ENCODE measurements around the gene SPATA12.

The SPATA12 gene

DNA sequence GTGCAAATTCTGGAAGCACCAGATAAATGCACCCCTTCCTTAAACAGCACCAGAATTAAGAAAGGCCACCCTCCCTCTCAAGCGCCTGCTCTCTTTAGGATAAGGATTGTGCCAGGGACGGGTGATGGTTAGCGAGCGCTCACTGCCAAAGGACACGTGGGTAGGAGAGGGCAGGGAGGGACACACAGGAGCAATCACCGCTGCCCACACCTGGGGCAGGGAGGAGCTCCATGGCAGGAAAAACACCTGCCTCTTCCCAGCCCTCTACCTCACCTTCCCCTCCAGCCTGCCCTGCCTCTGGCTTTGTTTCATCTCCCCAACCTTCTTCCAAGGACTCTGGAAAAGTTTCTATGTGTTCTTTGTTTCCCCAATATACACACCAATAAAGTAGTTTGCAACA lies 7.3 kb upstream of the SPATA12 start:
- no peak for DNase-seq (ENCODE audit: low spot score)

DNA sequence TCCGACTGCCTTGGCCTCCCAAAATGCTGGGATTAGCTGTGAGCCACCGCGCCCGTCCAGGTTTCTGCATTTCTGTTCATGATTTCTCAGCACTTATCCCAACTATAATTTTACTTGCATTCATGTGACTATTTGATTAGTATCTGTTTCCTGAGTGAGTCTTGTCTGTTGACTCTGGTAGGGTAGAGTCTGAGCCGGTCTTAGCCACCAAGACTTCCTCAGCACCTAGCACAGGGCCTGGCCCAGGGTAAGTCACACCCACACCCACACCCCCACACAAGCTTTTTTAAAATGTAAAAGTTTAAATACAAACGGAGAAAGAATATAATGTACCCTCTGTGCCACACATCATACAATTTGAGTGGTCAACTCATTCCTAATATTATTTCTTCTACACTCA lies 3.1 kb upstream of the SPATA12 start:
- DNase-seq (ENCODE audit: low spot score) = no peak

DNA sequence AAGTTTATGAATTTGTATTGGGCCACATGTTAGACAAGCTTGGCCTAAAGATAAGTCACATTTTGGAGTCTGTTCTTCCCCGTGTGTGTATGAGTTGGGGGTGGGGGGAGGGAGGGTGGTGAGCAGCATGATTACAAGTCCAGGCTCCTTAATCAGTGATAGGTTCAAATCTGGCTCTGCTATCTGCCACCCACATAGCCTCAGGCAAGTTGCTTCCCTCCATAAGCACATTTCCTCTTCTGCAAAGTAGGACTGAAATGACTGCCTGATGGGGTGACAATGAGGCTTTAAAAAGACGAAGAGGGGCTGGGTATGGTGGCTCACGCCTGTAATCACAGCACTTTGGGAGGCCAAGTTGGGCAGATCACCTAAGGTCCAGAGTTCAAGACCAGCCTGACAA lies 1.1 kb upstream of the SPATA12 start:
- no peak for DNase-seq (ENCODE audit: low spot score)

DNA sequence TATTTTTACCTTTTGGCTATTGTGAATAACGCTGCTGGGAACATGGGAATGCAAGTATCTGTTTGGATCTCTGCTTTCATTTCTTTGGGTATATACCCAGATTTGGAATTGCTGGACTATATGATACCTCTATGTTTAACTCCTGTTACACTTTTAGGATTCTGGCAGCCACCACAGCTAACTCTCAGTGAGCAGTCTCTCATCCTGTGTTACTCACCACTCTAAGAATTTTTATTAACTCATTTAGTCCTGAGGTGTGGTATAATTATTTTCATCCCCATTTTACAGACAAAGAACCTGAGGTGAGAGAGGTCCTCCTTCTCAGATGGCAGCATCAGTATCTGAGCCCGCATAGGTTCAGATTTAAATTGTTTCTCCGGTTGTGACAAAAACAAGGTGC lies 1.1 kb downstream of the SPATA12 start:
- DNase-seq (ENCODE audit: low spot score) = no peak

DNA sequence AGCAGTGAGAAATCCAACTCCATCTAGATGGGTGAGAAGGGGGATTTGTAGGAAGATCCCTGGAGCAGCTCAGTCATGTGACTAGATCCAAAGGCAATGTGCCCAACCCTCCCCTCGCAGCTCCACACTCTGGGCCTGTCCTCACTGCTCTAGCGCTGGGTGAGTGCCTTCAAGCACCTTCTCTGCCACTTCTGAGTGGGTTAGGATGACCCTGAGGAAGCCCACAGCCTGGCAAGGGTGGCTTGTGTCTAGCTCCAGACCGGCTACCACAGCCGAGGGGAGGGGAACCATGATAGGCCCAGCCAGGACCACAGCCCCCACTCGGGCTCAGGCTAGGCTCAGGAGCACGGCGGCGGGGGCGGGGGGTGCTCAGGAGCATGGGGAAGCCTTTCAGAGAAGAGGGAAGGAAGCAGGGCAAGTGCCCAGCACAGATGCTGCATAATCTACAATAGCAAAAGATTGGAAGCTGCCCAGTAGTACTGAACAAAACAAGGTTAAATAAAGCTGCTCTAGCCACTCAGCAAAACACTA lies 1.7 kb downstream of the SPATA12 start:
- DNase-seq (ENCODE audit: low spot score) = peak; percentile 48

DNA sequence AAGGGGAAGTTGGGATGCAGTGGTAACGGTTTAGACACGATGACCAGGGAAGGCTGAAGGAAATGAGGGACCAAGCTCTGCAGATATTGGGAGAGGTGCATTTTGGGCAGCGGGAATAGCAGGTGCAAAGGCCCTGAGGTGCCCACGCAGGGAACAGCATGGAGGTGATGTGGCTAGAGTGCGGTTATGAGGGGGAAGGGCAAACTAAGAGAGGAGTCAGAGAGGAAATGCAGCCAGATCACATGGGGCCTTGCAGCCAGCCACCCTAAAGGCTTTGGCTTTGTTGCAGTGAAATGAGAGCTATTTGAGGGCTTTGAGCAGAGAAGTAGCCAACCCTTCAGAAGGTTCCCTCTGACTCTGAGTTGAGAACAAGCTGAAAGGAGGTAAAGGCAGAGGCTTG lies 2.6 kb downstream of the SPATA12 start:
- DNase-seq (ENCODE audit: low spot score) = no peak

DNA sequence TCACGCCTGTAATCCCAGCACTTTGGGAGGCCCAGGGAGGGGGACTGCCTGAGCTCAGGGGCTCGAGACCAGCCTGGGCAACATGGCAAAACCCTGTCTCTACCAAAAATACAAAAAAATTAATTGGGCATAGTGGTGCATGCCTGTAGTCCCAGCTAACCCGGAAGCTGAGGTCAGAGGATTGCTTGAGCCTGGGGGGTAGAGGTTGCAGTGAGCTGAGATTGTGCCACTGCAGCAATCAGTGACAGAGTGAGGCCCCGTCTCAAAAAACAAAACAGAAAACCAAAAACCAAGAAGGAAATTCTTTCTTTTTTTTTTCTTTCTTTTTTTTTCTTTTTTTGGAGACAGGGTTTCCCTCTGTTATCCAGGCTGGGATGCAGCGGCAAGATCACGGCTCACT lies 3.5 kb downstream of the SPATA12 start:
- no peak for DNase-seq (ENCODE audit: low spot score)

DNA sequence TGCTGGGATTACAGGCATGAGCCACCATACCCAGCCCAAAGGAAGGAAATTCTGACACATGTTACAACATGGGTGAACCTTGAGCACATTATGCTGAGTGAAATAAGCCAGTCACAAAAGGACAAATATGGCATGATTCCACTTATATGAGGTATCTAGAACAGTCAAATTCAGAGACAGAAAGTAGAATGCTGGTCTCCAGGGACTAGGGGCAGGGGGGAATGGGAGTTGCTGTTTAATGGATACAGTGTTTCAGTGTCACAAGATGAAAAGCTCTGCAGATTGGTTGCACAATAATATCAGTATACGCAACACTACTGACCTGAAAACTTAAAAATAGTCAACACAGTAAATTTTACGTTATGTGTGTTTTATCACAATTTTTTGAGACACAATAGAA lies 4.1 kb downstream of the SPATA12 start:
- no peak for DNase-seq (ENCODE audit: low spot score)

DNA sequence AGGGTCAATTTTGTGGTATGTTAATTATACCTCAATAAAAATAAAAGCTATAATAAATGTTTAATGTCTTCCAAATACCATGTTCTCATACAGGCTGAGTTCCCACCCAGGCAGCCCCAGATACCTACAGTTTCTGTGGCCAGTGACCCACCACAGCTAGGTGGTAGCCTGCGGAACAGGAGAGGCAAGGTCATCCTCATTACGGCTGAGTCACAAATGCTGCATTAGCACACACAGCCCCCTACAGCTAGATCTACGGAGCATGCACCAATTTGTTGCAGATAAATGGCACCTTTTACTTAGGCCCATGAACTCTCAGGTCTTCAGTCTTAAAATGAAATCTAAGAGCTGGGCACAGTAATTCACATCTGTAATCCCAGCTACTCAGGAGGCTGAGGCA lies 5.1 kb downstream of the SPATA12 start:
- DNase-seq (ENCODE audit: low spot score) = no peak

DNA sequence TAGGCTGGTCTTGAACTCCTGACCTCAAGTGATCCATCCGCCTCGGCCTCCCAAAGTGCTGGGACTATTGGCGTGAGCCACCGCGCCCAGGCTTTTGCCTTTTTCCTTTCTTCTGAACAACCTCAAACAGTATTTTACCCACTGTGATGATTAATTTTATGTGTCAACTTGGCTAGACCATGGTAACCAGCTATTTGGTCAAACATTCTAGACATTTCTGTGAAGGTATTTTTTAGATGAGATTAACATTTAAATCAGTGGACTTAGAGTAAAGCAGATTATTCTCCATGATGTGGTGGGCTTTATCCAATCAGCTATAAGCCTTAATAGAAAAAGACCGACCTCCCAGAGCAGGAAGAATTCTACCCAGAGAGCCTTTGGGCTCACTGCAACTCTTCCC lies 6.0 kb downstream of the SPATA12 start:
- DNase-seq (ENCODE audit: low spot score) = no peak

DNA sequence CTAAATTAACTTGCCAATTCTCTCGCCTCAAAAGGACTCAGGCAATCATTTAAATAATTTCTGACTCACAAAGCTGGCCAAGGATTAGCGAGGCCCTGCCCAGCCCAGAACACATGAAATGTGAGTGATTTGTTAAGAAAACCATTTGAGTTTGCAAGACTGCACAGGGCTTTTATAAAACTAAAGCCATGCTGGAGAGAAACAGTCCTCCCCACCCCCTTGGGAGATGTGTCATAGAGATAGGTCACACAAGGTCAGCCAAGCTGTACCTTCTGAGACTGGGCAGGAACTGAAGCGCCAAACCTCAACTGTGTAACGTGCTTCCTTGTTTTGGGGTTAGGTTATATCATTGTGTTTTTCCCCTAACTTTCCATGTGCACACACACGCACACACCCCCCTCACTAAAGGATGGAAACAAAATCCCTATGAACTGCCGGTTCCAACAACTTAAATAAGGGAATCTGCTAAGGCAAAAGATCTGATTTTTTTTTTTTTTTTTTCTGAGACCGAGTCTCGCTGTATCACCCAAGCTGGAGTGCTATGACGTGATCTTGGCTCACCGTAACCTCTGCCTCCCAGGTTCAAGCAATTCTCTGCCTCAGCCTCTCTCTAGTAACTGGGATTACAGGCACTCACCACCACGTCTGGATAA lies 8.1 kb downstream of the SPATA12 start:
- no peak for DNase-seq (ENCODE audit: low spot score)

DNA sequence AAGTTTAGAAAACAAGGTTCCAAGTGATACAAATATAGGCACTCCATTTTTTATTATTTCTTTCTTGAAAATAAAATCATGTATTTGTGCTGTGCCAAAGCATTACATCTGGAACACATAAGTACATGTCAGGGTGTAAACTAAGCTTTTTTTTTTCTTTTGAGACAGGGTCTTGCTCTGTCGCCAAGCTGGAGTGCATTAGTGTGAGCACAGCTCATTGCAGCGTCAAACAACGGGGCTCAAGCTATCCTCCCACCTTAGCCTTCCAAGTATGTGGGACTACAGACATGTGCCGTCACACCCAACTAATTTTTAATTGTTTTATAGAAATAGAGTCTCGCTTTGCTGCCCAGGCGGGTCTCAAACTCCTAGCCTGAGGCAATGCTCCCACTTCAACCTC lies 9.0 kb downstream of the SPATA12 start:
- DNase-seq (ENCODE audit: low spot score) = no peak

DNA sequence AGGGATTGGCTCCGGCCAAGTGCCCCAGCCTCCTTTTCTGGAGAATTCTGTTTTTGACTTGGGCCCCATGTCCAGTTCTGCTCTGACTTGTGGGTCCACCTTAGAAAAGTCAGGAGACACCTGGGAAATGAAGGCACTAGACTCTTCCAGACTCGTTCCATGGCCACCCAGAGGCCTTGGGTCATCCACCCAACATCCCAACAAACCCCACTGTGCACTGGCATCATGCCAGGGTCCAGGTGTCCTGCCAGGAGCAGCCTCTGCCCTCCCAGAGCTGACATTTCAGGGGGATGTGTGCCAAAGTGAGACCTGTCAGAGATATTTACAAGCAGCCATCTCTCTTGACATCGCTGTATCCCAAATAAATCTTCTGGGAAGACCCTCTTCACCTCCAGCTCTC lies 13.2 kb downstream of the SPATA12 start:
- no peak for DNase-seq (ENCODE audit: low spot score)

DNA sequence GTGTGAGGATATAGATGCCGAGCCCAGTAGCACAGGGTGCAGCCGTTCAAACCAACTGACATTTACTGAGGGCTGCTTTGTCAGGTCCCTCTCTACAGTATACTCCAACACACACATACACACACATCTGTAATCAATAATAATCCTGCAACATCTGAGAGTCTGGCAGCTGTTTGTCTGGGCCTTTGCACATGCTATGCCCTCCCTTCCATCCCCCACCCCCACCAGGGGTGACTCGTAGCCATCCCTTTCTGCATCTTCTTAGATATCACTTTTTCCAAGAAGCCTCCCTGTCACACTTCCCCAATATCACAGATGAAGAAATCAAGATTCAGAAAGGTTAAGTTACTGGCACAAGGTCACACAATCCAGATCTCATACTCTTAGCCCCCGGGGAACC lies 13.7 kb downstream of the SPATA12 start:
- no peak for DNase-seq (ENCODE audit: low spot score)

DNA sequence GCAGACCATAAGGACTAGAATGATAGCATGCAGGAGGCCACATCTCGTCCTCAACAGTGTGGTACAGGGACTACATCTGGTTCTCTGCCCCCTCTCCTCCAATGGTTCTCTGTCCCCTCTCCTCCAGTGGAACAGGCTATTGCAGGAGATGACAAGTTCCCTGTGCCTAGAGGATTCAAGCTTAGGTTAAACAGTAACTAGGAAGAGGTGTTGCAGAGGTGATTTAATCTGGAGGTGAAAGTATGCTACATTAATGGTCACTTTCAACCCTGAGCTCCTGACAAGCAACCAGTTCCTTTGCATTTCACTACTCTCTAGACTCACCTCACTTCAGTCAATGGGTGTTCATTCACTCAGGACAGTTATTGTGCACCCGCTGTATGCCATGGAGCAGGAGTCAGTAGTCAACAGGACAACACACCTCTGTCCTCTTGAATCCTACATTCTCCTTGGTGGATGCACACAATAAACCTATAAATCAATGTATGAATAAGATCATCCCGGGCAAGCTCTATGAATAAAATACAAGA lies 16.0 kb downstream of the SPATA12 start:
- no peak for DNase-seq (ENCODE audit: low spot score)

DNA sequence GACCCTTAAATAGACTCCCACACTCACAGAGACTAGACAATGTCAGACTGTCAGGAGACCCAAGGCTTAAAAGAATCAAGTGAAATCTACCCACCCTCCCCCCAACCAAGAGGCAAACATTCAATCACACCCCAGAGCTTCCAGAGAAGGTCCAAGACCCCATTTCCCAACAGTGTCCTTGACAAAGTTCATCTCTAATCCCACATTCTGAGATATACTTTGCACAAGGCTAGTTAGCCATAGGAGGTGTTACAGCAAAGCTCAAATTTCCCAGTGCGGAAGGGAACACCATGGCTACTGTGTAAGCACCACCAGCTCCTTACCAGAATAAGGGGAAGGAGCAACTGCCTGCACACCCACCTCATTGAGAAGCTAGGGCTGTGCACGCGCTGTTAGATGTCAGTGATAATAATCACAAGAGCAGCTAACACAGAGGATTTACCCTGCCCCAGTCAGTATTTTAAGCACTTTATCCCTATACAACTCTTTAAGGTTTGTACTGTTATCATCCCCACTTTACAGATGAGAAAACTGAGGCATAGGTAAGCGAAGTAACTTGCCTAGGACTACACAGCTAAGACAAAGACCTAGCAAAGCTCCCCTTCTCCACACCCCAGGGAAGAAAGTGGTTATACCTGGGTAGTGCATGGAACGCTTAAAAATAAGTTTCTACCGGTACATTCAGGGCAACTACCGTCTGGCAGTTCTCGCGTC lies 17.3 kb downstream of the SPATA12 start:
- no peak for DNase-seq (ENCODE audit: low spot score)

DNA sequence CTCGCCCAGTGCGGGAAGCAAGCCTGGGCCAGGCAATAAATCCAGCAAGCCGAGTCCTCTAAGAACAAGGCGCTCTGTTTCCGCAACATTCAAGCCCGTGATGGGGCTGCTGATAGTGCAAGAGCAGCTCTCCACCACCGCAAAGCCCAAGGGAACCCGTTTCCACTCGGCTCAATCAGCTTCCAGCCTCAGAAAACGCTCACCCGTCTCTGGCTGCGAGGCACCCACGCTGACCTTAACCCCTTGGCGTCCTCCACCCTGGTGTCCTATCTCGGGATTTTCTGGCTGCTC lies 17.8 kb downstream of the SPATA12 start:
- DNase-seq (ENCODE audit: low spot score) = peak; percentile 50

DNA sequence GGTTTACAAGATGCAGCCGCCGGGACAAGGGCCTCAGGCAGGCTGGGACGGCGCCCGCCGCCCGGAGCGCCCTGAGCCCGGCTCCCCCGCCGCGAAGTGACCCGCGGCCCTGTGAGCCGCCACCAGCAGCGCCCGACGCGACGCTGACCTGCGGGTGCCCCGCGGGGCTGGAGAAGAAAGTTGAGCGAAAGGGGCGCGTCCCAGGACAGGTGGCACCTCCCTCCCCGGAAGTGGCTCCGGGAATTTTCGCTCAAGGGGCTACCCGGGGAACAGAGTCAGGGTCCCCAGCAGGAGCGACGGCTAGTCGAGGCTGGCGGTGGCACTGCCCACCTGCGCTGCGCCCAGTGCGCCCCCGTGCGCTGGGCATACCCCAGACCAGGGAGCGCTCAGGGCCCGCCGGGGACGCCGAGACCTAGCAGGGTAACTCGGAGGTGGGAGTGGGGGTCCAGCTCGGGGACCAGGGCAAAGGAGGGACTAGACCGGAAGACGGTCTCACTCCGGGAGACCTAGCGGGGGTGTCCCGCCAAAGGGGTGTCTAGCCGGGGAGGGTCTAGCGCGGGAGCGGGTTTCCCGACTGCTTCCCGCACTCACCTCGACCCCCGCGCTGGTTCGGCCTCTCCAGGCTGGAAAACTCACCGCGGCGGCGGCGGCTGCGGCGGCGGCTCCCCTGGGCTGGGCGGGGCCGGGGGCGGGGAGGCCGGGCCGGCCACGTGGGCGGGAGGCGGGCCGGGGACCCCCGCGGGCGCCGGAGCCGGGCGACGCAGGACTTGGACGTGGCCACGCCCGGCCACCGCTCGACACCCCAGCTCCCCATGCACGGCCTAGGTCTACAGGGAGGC lies 18.4 kb downstream of the SPATA12 start:
- DNase-seq (ENCODE audit: low spot score) = no peak

DNA sequence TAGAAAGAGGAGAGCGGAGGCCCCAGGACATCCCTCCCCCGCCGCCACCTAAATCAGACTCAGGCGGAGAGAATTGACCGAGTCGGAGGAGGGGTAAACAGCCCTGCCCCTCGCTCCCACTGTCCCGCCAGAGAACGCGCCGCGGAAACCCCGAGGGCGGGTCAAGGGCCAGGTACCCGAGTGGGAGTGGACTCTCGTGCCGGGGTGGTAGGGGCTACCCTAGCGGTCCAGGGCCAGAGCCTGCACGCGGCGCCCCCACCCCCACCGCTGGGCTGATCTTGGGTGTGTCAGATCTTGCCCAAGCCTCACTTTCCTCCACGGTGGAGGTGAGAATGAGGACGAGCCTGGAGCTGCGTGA lies 19.0 kb downstream of the SPATA12 start:
- DNase-seq (ENCODE audit: low spot score) = no peak

DNA sequence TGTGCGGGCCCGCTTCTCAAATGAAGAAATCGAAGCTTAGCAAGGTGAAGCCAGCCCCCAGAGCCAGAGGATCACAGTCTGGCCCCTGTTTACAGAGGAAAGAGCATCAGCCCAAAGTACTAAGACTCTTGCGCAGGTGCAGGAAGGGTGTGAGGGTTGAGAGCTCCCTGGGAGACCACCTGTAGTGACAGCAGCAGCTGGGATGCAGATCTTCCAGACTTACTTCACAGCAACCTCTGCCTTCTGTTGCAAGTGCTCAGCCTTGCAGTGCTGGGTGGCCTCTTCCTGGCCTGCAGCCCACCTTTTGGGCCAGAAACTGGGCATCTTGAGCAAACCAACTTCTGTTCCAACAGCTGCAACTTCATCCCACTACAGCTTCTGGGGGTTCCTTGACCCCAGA lies 19.7 kb downstream of the SPATA12 start:
- no peak for DNase-seq (ENCODE audit: low spot score)

DNA sequence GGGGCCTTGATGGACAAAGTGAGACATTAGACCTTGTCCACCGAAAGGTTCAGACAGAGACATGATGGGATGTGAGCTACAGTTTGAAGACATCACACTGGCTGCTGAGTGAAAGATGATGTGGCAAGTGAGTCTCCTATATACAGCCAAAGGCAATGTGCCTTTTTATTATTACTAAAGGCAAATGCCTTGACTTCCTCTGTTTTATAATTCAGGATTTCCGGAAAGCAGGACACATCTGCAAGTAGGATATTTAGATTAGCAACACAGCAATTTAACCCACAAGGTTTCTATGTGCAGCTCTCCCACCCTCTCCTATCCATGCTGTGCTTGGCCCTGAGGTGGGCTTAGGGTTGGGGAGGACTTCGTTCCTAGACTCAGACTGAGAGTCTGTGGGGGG lies 20.7 kb downstream of the SPATA12 start:
- DNase-seq (ENCODE audit: low spot score) = no peak

DNA sequence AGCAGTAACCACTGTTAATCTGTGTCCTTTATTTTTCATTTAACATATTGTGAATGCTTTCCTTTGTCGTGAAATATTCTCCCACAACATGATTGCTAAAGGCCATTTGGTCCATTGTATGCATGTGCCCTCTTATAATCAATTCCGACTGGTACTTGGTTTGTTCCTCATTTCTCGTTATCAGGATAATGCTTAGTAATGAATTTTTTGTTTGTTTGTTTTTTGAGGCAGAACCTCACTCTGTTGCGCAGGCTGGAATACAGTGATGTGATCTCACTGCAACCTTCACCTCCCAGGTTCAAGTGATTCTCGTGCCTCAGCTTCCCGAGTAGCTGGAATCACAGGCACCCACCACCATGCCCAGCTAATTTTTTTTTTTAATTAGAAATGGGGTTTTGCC lies 22.0 kb downstream of the SPATA12 start:
- DNase-seq (ENCODE audit: low spot score) = no peak
